GM13977 (cell line): ENCODE measurements around the gene MYL7.

Experiments used
- DNase-seq: peaks from one replicate; pipeline ENCODE4 v3.0.0; 2012; ENCODE audit warnings: low spot score
- CTCF ChIP-seq: IDR thresholded peaks from 2 replicates; pipeline ENCODE4 v1.5.1; 2012; ENCODE audit warnings: mild to moderate bottlenecking, control low read depth; ENCODE audit not compliant: insufficient read depth; ENCODE audit errors: extremely low read depth, missing control alignments
- in situ Hi-C: fragments of 300-500 bp; cut with MboI; formaldehyde crosslinking; loops from one replicate; pipeline ENCODE4 v1.12.0; 2022; ENCODE audit warnings: low sequenced_read_pairs, low pct_unique_long_range_greater_than_20kb, mixed read lengths, inconsistent platforms; ENCODE audit not compliant: unreplicated experiment

The MYL7 gene

GRCh38 chr7:44102846-44103565, 38.1 kb downstream of the MYL7 start:
- no peak for TF ChIP-seq CTCF
- in situ Hi-C loops = no loop called here
- DNase-seq = peak; percentile 18

DNA sequence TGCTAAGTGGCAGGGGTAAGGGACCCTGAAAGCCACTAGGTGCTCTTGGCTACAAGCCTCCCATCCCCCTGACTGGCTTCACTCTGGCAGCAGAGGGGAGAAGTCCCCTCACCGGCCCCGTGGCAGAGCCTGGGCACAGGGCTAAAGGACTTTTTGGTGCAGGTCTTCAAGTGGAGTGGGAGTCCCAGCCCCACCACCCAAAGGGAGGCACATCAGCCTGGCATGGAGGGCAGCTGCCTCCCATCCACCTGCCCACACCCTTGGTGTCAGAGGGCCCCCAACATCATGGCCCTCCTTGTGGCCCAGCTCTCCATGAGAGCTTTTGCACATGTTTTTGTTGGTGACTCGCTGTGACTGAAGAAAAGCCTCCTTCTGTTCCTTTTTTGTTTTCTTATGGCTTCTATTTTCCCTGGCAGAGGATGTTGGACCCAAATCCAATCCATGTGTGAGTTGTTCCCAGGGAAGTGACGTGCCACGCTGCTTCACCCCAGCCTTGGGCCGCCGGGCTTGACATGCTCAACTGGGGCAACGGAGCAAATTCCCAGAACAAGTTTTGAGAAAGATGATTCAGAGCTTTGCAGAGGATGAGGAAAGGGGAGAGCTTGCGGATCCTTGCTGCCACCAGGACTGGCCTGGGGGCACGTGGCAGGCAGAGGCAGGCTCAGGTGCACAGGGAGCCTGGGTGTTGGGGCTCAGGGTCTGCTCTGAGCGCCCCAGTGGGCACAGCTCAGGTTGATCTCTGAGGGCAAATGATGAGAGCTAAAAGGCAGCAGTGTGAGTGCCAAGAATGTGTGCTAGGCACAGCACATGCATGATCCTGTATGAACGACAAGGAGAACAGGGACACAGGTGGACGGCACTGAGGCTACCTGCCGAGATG, 38.9 kb downstream of the MYL7 start:
- in situ Hi-C loops = no loop called here
- no peak for TF ChIP-seq CTCF
- no peak for DNase-seq

GRCh38 chr7:44101303-44101965, 39.7 kb downstream of the MYL7 start:
- no peak for TF ChIP-seq CTCF
- in situ Hi-C loops = no loop called here
- no peak for DNase-seq

DNA sequence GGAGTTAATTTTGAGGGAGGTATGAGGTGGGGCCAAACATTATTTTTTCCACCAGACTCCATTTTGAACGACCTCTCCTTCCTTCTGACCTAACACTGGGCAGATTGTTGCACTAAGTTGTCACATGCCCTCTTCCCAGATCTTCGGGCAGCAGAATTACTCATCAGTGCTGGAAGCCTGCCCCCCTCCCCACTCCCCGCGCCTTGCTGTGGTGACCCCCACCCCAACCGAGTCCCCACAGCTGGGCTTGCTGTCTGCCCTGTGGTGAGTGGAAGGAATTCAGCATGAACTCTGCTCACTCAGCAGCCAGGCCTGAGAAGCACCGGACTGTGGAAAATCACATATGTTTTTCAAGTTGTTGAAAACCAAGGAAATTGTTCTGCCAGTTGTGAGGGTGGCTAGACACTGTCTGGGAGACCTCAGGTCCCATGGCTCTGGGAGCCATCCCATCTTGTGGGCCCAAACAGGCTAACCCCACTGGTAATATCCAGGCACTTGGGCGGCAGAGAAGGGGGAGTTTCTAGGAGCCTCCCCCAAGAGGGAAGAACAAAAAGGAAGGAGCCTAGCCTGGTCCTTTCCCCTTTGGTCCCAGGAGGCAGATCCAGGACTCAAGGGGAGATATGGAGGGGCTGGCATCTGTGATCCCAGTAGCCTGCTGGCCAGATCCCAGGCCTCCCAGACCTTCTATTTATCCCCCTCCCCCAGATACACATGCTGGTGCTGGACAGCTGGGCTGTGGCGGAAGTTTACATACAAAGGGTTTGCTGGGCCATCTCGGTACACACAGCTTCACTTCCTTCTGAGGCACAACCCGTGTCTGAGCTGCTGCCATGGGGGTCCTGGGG, 40.5 kb downstream of the MYL7 start:
- in situ Hi-C loops = no loop called here
- DNase-seq = no peak
- no peak for TF ChIP-seq CTCF

- TF ChIP-seq CTCF = no peak
- in situ Hi-C loops = no loop called here
- no peak for DNase-seq
Measured at GRCh38 chr7:44099669-44100068, 41.5 kb downstream of the MYL7 start.
